Esophagus (tissue), 2 donors: ENCODE results near the gene PPP1CA. TPM values are rescaled to one million over a fixed set of nuclear protein-coding genes. Genes with fewer than 3 reads are reported as not detected.
A peak's percentile ranks its signal among the peaks of the same experiment; 100 is the strongest.

Experiments
- H3K27ac ChIP-seq, 2 donors: one replicate each; pipeline ENCODE4 v1.5.1; 2013; ENCODE audit warnings: low read depth in 2 of 2, mild to moderate bottlenecking in 2 of 2, inconsistent platforms in 1 of 2, low read length in 1 of 2, moderate library complexity in 1 of 2
- H3K27me3 ChIP-seq, 2 donors: one replicate each; pipeline ENCODE4 v1.6.1; 2013; ENCODE audit warnings: low read length in 2 of 2, control low read depth in 1 of 2, mild to moderate bottlenecking in 1 of 2; ENCODE audit not compliant: insufficient read depth in 2 of 2, control insufficient read depth in 1 of 2
- H3K36me3 ChIP-seq, 2 donors: one replicate each; pipeline ENCODE4 v1.6.1; 2013; ENCODE audit warnings: low read length in 1 of 2; ENCODE audit not compliant: control insufficient read depth in 2 of 2, insufficient read depth in 2 of 2
- H3K4me1 ChIP-seq, 2 donors: one replicate each; pipeline ENCODE4 v1.6.1; 2013; ENCODE audit warnings: low read length in 1 of 2; ENCODE audit not compliant: control insufficient read depth in 2 of 2, insufficient read depth in 2 of 2
- H3K4me3 ChIP-seq, 2 donors: one replicate each; pipeline ENCODE4 v1.5.1; 2013; ENCODE audit warnings: low read length in 2 of 2, mild to moderate bottlenecking in 2 of 2, low read depth in 1 of 2, moderate library complexity in 1 of 2
- H3K9me3 ChIP-seq, 2 donors: one replicate each; pipeline ENCODE4 v1.6.1; 2013; ENCODE audit warnings: mild to moderate bottlenecking in 2 of 2, low read depth in 1 of 2, low read length in 1 of 2, moderate library complexity in 1 of 2; ENCODE audit not compliant: control insufficient read depth in 2 of 2, insufficient read depth in 1 of 2
- WGBS, 2 donors: extraction: QIAGEN DNeasy Blood & Tissue Kit; methylation state at CpG; one replicate each; pipeline ENCODE4 v1.1.7; 2013; 5-methylcytosine and 5-hydroxymethylcytosine counted together
- polyA plus RNA-seq, 2 donors: library from polyadenylated mRNA; stranded (reverse); fragments of 200-250 nt; gene quantifications; one replicate each; pipeline ENCODE4 v1.2.3, GENCODE V29; 2013
- donor health status: healthy with polysubstance abuse.
- donor health status: Bipolar disorder and iron deficiency.

The PPP1CA gene
- polyA plus RNA-seq, 2 donors = 105 to 149 TPM

DNA sequence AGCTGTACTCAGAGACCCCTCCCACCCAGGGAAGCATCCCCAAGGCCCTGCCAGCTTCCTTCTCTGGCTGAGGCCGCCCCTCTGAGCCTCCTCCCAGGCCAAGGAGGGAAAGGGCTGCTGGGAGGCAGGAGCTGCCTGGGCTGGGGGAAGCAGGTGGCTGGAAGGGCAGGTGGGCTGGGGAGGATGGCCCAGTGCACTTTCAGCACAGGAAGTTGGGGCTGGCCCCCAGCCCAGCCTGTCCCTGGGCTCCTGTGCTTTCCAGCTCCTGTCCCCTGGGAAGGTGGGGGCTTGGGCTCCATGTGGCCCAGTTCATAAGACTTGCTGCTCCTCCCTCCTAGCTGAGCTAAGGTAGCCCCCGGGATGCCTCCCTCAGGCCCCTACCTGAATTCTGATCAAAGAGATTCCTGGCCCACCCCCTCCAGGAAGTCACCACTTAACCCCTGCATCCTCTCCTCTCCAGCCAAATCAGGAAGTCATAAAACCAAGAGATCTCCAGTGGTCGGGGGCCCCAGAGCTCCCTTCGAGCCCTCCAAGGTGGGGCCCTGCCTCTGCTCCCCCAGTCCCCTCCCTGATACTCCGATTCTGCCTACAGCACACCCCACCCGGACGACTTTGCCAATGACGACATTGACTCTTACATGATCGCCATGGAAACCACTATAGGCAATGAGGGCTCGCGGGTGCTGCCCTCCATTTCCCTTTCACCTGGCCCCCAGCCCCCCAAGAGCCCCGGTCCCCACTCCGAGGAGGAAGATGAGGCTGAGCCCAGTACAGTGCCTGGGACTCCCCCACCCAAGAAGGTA is 4.9 kb downstream of the PPP1CA start:
- WGBS, 2 donors = 53 to 59% methylated on average over 13 of the region's 13 CpGs
- H3K4me1 ChIP-seq = peaks cover 0 to 24% of the 10 kb centered on the region in 2 donors
- no peaks in the 10 kb centered on the region for H3K27me3 ChIP-seq
- H3K27ac ChIP-seq = no peak overlapping the region
- no peak overlapping the region for H3K4me3 ChIP-seq
- no peaks in the 10 kb centered on the region for H3K9me3 ChIP-seq
- peaks cover 15 to 44% of the 10 kb centered on the region in 2 donors for H3K36me3 ChIP-seq

DNA sequence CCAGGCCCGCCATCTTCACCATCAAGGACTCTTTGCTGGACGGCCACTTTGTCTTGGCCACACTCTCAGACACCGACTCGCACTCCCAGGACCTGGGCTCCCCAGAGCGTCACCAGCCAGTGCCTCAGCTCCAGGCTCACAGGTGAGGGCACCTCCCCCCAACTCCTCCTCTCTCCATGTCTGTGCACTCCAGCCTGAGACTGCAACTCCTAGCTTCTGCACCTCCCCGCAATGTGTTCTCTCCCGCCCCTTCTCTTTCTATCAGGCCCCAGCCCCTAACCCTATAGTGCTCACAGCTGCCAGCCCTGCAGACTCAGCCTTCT is 5.4 kb downstream of the PPP1CA start:
- Histone ChIP-seq H3K4me1 (peaks cover 0 to 24% of the 10 kb centered on the region in 2 donors), H3K27ac (no peak overlapping the region), H3K9me3 (no peaks in the 10 kb centered on the region), H3K36me3 (peaks cover 15 to 44% of the 10 kb centered on the region in 2 donors), H3K4me3 (no peak overlapping the region), H3K27me3 (no peaks in the 10 kb centered on the region)
- WGBS, 2 donors = 91 to 99% methylated on average over 6 to 7 of the region's 7 CpGs

DNA sequence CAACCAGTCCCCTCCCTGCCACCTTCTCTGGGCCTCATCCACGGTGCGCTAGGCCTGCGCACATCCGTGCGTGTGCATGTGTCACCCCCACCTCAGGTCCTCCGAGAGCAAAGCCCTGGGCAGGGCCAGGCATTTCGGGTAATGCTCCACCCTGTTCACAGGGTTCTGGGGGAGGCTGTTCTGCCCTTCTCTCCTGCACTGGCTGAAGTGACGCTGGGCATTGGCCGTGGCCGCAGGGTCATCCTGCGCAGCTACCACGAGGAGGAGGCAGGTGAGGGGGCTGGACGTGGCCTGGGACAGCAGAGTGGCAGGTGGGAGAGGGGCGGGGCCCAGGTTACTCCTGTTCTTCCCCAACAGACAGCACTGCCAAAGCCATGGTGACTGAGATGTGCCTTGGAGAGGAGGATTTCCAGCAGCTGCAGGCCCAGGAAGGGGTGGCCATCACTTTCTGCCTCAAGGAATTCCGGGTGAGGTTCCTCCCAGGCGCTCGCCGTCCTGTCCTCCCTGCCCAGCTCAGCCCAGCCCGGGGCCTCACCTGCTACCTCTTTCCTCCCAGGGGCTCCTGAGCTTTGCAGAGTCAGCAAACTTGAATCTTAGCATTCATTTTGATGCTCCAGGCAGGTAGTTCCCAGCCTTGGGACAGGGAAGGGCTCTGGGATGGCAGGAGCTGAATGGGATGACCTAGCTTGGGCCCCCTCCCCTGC is 6.0 kb downstream of the PPP1CA start:
- Histone ChIP-seq H3K27me3 (no peaks in the 10 kb centered on the region), H3K9me3 (no peaks in the 10 kb centered on the region), H3K4me1 (peaks cover 0 to 23% of the 10 kb centered on the region in 2 donors), H3K36me3 (peaks cover 15 to 44% of the 10 kb centered on the region in 2 donors), H3K27ac (no peak overlapping the region), H3K4me3 (no peak overlapping the region)
- 76 to 81% methylated on average over 19 of the region's 19 CpGs for WGBS, 2 donors

DNA sequence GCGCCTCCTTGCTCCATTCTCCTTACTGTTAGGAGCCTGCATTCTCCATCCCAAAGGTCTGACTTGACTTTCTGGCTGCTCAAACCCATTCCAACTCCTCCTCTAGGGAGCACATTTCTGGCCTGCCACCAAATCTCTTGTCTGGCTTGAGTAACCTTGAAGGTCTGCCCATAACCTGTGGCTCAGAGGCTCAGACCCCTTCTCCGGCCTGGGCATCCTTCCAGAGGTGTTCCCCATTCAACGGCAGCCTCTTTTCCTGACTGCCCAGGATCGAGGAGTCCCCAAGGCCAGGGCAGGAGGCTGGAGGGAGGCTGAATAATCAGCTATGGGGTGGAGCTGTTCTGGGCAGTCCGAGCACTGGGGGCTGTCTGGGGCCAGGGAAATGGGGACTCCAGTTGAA is 7.7 kb downstream of the PPP1CA start:
- Histone ChIP-seq H3K27ac (no peak overlapping the region), H3K36me3 (peaks cover 12 to 35% of the 10 kb centered on the region in 2 donors), H3K9me3 (no peaks in the 10 kb centered on the region), H3K27me3 (no peaks in the 10 kb centered on the region), H3K4me1 (peaks cover 0 to 12% of the 10 kb centered on the region in 2 donors), H3K4me3 (no peak overlapping the region)
- 80 to 87% methylated on average over 5 of the region's 5 CpGs for WGBS, 2 donors

DNA sequence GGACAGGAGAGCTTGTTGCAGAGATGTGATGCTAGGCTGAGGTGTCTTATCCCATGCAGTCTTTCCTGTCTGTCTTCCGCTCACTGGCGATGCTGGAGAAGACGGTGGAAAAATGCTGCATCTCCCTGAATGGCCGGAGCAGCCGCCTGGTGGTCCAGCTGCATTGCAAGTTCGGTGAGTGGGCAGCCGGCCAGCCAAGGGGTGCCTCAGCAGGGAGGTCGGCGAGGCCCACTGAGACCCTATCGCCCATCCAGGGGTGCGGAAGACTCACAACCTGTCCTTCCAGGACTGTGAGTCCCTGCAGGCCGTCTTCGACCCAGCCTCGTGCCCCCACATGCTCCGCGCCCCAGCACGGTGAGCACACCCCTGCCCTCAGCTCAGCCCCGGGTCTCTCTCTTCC is 8.2 kb downstream of the PPP1CA start:
- no peak overlapping the region for H3K4me3 ChIP-seq
- peaks cover 12 to 30% of the 10 kb centered on the region in 2 donors for H3K36me3 ChIP-seq
- peaks cover 0 to 12% of the 10 kb centered on the region in 2 donors for H3K4me1 ChIP-seq
- no peak overlapping the region for H3K27ac ChIP-seq
- no peaks in the 10 kb centered on the region for H3K9me3 ChIP-seq
- no peaks in the 10 kb centered on the region for H3K27me3 ChIP-seq
- WGBS, 2 donors = 90 to 93% methylated on average over 17 to 18 of the region's 18 CpGs

DNA sequence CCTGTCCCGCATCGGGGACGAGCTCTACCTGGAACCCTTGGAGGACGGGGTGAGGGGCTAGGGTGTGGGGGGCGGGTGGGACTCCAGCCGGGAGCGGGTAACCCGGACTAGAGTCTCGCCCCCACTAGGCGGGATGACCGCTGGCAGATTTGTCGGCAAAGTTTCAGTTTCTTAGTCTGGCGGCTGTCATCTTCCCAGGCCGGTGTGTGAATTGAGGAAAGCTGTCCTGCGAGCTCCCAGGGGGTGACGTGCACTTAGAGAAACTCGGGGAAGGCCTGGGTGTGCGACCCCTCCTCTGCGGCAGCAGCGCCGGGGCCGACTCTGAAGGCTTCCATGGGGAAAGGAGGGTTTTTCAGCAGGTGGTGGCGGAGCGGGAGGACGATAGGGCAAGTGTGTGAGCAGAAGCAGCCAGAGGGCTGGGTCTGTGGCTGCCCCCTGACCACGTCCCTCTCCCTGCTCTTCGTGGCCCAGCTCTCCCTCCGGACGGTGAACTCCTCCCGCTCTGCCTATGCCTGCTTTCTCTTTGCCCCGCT is 9.4 kb downstream of the PPP1CA start:
- WGBS, 2 donors = 7% methylated on average over 31 of the region's 31 CpGs
- Histone ChIP-seq H3K9me3 (no peaks in the 10 kb centered on the region), H3K27me3 (no peaks in the 10 kb centered on the region), H3K27ac (peak overlapping the region; percentile 62 to 81), H3K4me3 (peak overlapping the region; percentile 66 to 78), H3K36me3 (peaks cover 2 to 18% of the 10 kb centered on the region in 2 donors), H3K4me1 (peaks cover 0 to 12% of the 10 kb centered on the region in 2 donors)

DNA sequence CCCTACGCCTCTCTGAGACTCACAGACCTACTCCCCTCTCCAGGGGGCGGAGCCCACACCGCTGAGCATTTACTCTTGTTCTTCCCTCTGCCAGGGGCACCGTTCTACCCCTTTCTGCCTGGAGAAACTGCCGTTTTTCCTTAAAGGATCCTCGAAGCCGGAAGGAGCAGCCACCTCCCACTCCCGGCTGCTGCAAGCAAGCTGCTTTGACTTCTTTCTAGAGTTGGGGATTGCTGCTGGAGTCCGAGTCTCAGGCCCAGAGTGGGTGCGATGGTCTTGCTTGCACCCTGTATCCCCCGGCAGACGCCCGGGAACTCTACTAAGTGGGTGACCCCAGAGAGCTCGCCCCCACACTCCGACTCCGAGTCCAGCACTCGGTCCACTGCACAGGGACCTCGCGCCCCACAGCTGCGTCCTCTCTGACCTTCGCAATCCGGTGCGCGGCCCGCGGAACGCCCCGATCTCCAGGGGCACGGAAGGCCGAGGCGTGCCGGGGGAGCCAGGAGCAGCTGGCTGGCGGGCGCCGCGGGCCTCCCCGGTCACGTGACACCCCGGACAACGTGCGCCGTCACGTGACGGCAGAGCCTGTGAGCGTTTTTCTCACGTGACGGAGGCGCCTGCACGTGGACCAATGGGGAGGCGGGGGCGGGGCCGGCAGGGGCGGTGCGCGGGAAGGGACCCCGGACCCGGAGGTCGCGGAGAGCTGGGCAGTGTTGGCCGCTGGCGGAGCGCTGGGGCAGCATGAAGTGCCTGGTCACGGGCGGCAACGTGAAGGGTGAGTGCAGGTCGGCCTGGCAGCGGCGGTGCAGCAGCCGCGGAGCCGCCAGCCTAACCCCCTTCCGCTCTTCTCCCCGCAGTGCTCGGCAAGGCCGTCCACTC is 10.1 kb downstream of the PPP1CA start, which contains the start of gene RAD9A:
Gene RAD9A (plus strand): TSS at position 683 of the 879 bp plus-strand sequence. CDS start 59 bp downstream, at position 742.
- Histone ChIP-seq H3K9me3 (no peaks in the 10 kb centered on the region), H3K27me3 (no peaks in the 10 kb centered on the region), H3K4me1 (peaks cover 0 to 12% of the 10 kb centered on the region in 2 donors), H3K36me3 (peaks cover 0 to 15% of the 10 kb centered on the region in 2 donors), H3K27ac (peak within 1 kb of the TSS; percentile 83 to 86), H3K4me3 (peak within 1 kb of the TSS; percentile 66 to 78)
- 1% methylated on average over 64 to 75 of the region's 75 CpGs for WGBS, 2 donors

DNA sequence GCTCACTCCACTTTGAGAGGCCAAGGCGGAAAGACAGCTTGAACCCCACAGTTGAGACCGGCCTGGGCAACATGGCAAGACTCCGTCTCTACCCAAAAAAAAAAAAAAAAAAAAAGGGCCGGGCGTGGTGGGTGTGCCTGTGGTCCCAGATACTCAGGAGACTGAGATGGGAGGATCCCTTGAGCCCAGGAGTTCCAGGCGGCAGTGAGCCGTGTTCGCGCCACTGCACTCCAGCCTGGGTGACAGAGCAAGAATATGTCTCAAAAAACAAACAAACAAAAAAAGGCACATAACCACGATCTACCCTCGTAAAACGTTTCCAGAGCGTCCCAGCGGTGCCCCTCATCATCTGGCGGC is 10.7 kb downstream of the PPP1CA start:
- Histone ChIP-seq H3K4me1 (peaks cover 0 to 12% of the 10 kb centered on the region in 2 donors), H3K4me3 (peak overlapping the region; percentile 66 to 78), H3K27ac (peak overlapping the region; percentile 83 to 86), H3K27me3 (no peaks in the 10 kb centered on the region), H3K9me3 (no peaks in the 10 kb centered on the region), H3K36me3 (peaks cover 0 to 15% of the 10 kb centered on the region in 2 donors)
- WGBS, 2 donors = 10% methylated on average over 15 of the region's 15 CpGs

DNA sequence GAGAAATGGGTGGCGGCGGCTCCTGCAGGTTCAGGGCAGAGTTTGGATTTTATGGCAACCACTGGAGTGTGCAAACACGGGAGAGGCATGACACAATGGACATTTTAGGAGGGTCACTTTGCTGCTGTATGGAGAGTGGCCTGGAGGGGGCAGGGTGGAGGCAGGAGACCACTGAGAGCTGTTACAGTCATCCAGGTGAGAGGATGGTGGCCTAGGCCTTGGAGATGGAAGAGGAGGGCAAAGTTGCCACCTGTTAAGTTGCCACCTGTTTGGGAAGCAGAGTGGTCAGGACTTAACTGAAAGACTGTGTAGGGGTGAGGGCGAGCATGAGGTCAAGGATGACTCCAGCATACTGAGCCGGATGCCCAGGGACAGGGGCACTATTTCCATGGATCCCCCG is 12.2 kb downstream of the PPP1CA start:
- Histone ChIP-seq H3K4me3 (no peak overlapping the region), H3K36me3 (peaks cover 0 to 8% of the 10 kb centered on the region in 2 donors), H3K27ac (no peak overlapping the region), H3K4me1 (peaks cover 2 to 12% of the 10 kb centered on the region in 2 donors), H3K27me3 (no peaks in the 10 kb centered on the region), H3K9me3 (no peaks in the 10 kb centered on the region)
- 65 to 74% methylated on average over 6 of the region's 6 CpGs for WGBS, 2 donors
